Effector memory CD4-positive, alpha-beta T cell (primary cell): ENCODE data around the gene OR52A5.

Source experiments
- DNase-seq, 3 donors: peaks; one replicate each; pipeline ENCODE4 v3.0.0-alpha.2; 2020
- H3K27ac ChIP-seq: 2 replicates; pipeline ENCODE4 v1.7.0; 2013; ENCODE audit warnings: mild to moderate bottlenecking, low read length, moderate library complexity; ENCODE audit not compliant: insufficient read depth, poor library complexity, severe bottlenecking
- H3K27me3 ChIP-seq: replicated peaks from 2 replicates; pipeline ENCODE4 v1.7.0; 2013; ENCODE audit warnings: mild to moderate bottlenecking, low read length; ENCODE audit not compliant: insufficient read depth, control insufficient read depth, poor library complexity, severe bottlenecking
- H3K36me3 ChIP-seq: 2 replicates; pipeline ENCODE4 v1.7.0; 2013; ENCODE audit warnings: mild to moderate bottlenecking, low read length, moderate library complexity; ENCODE audit not compliant: control insufficient read depth, insufficient read depth
- H3K4me1 ChIP-seq: 2 replicates; pipeline ENCODE4 v1.7.0; 2013; ENCODE audit warnings: low read length, mild to moderate bottlenecking; ENCODE audit not compliant: control insufficient read depth, insufficient read depth, poor library complexity, severe bottlenecking
- H3K4me3 ChIP-seq: 2 replicates; pipeline ENCODE4 v1.7.0; 2013; ENCODE audit warnings: low read length, low read depth, mild to moderate bottlenecking; ENCODE audit not compliant: insufficient read depth, poor library complexity, severe bottlenecking
- H3K9me3 ChIP-seq: 2 replicates; pipeline ENCODE4 v1.7.0; 2013; ENCODE audit warnings: mild to moderate bottlenecking, low read length, moderate library complexity; ENCODE audit not compliant: control insufficient read depth

The OR52A5 gene

DNA sequence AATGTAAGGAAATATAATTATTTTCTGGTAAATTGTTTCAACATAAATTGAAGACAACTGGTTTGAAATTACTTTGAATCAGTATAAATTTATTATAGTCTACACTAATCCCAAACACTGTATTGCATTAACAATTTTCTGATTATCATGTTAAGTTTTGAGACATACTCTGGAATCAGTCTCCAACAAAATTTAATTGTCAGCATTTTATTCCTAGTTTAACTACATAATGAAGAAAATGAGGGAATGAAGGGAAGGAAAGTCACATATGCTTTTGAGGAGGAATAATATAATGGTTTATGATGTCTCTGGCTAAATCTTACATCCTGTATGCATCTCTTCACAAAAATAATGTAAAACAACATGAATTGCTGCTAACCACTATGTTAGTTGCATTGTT, 54.6 kb downstream of the OR52A5 start:
- Histone ChIP-seq H3K4me1 (no peaks in the 10 kb centered on the region), H3K27me3 (no peaks in the 10 kb centered on the region), H3K9me3 (no peaks in the 10 kb centered on the region), H3K27ac (no peak overlapping the region), H3K36me3 (no peaks in the 10 kb centered on the region), H3K4me3 (no peak overlapping the region)
- no peak for DNase-seq

GRCh38 chr11:5081405-5081804, 56.8 kb downstream of the OR52A5 start:
- H3K9me3 ChIP-seq, result no peaks in the 10 kb centered on the region
- no peak overlapping the region for H3K4me3 ChIP-seq
- no peaks in the 10 kb centered on the region for H3K27me3 ChIP-seq
- H3K27ac ChIP-seq, result no peak overlapping the region
- DNase-seq, result no peak
- no peaks in the 10 kb centered on the region for H3K36me3 ChIP-seq
- no peaks in the 10 kb centered on the region for H3K4me1 ChIP-seq
